K562 (cell line): ENCODE data around the gene IRF2BP2. TPM values are rescaled to one million over a fixed set of nuclear protein-coding genes. Genes with fewer than 3 reads are reported as not detected.
A peak's percentile ranks its signal among the peaks of the same experiment; 100 is the strongest.

ENCODE experiments used
- BDP1 ChIP-seq: IDR thresholded peaks from 3 replicates; pipeline ENCODE4 v1.6.1; 2011; ENCODE audit not compliant: insufficient read length, insufficient read depth
- DACH1 ChIP-seq: fragments of 450-650 bp; IDR thresholded peaks from 2 replicates; pipeline ENCODE4 v1.6.1; 2018; ENCODE audit not compliant: partially characterized antibody
- EHMT2 ChIP-seq: fragments of 450-650 bp; IDR thresholded peaks from 2 replicates; pipeline ENCODE4 v1.6.1; 2018; ENCODE audit warnings: antibody characterized with exemption
- GABPB2 ChIP-seq: fragments of 250-450 bp; sonication (Bioruptor Pico); conservative IDR thresholded peaks from 2 replicates; pipeline ENCODE4 v1.5.1; 2021; ENCODE audit warnings: mild to moderate bottlenecking
- GTF2A2 ChIP-seq: IDR thresholded peaks from 2 replicates; pipeline ENCODE4 v1.6.1; 2016; ENCODE audit warnings: mild to moderate bottlenecking, missing genetic modification characterization, missing compliant biosample characterization
- HNRNPUL1 ChIP-seq: fragments of 200-400 bp; formaldehyde crosslinking; IDR thresholded peaks from 2 replicates; pipeline ENCODE4 v1.6.1; 2017; ENCODE audit warnings: low read length
- MEF2A ChIP-seq: IDR thresholded peaks from 2 replicates; pipeline ENCODE4 v1.6.1; 2011; ENCODE audit warnings: low read depth, mild to moderate bottlenecking, low read length, moderate library complexity; ENCODE audit not compliant: control insufficient read depth
- MLLT1 ChIP-seq, 2 experiments: fragments of 450-650 bp; IDR thresholded peaks; 2 replicates each; pipeline ENCODE4 v1.6.1; 2016
- PHB ChIP-seq: fragments of 250-450 bp; sonication (Bioruptor Pico); IDR thresholded peaks from 2 replicates; pipeline ENCODE4 v1.5.0; 2021
- PKNOX1 ChIP-seq: fragments of 450-650 bp; IDR thresholded peaks from 2 replicates; pipeline ENCODE4 v1.6.1; 2016
- POLR3G ChIP-seq: IDR thresholded peaks from 2 replicates; pipeline ENCODE4 v1.6.1; 2011; ENCODE audit not compliant: insufficient read length, insufficient replicate concordance; ENCODE audit errors: extremely low read depth
- RFX1 ChIP-seq: fragments of 450-650 bp; IDR thresholded peaks from 2 replicates; pipeline ENCODE4 v1.6.1; 2016; ENCODE audit warnings: mild to moderate bottlenecking, moderate library complexity
- SREBF1 ChIP-seq: fragments of 150-350 bp; IDR thresholded peaks from 2 replicates; pipeline ENCODE4 v1.6.1; 2014; ENCODE audit warnings: antibody characterized with exemption, low read depth, low read length, borderline replicate concordance
- TARDBP ChIP-seq: fragments of 450-650 bp; IDR thresholded peaks from 2 replicates; pipeline ENCODE4 v1.6.1; 2016
- U2AF1 ChIP-seq: fragments of 200-400 bp; formaldehyde crosslinking; optimal IDR thresholded peaks from 2 replicates; pipeline ENCODE3; 2017; ENCODE audit warnings: mild to moderate bottlenecking, low read depth, low read length, moderate library complexity
- YBX1 ChIP-seq: fragments of 450-650 bp; IDR thresholded peaks from 2 replicates; pipeline ENCODE4 v1.7.1; 2016; ENCODE audit warnings: mild to moderate bottlenecking
- ZNF311 ChIP-seq: fragments of 250-450 bp; sonication (Bioruptor Pico); IDR thresholded peaks from 2 replicates; pipeline ENCODE4 v1.4.0; 2020; ENCODE audit warnings: mild to moderate bottlenecking, moderate library complexity
- ZNF707 ChIP-seq: fragments of 250-450 bp; sonication (Bioruptor Pico); conservative IDR thresholded peaks from 2 replicates; pipeline ENCODE4 v1.8.0; 2022; ENCODE audit warnings: inconsistent platforms, mild to moderate bottlenecking, moderate library complexity
- ZNF778 ChIP-seq: fragments of 450-650 bp; formaldehyde crosslinking; IDR thresholded peaks from 2 replicates; pipeline ENCODE4 v1.4.0; 2020; ENCODE audit warnings: mild to moderate bottlenecking, moderate library complexity
- polyA plus RNA-seq, 8 experiments: library from polyadenylated mRNA; depleted of rRNA in 4 of 8; stranded (reverse) in 5 of 8; unstranded in 3 of 8; fragments of >200 nt; fragmentation: Nextera tagmentation in 2 of 8; fragmentation: Illumina TruSeq in 1 of 8; extraction: Ambion mirVana in 2 of 8; extraction: Trizol in 1 of 8; gene quantifications; 2 replicates each; pipeline versions ENCODE4 v1.2.1 to v1.2.3, GENCODE V29; 2011 to 2014; ENCODE audit warnings: inconsistent platforms in 1 of 8, missing spikeins in 1 of 8
- total RNA-seq, 7 experiments: library from RNA; depleted of rRNA in 6 of 7; stranded (reverse); fragments of >200 nt in 6 of 7; fragmentation: Illumina TruSeq in 2 of 7; extraction: Trizol in 2 of 7; gene quantifications; 2 replicates each; pipeline versions ENCODE4 v1.2.1 to v1.2.3, GENCODE V29; 2011 to 2021; ENCODE audit warnings: low replicate concordance in 1 of 7
- TF ChIP-seq, protein P1 (sequence below): IDR thresholded peaks from 2 replicates; pipeline ENCODE4 v1.6.1; 2016; ENCODE audit warnings: missing genetic modification characterization, missing compliant biosample characterization
- TF ChIP-seq, protein P2 (sequence below), 2 experiments: fragments of 450-650 bp in 1 of 2; sonication (generic) in 1 of 2; formaldehyde crosslinking; conservative IDR thresholded peaks; 2 replicates each; pipeline versions ENCODE4 v1.4.0 to v1.8.1; 2020 to 2022; ENCODE audit warnings: mild to moderate bottlenecking in 1 of 2, missing genetic modification reagents in 1 of 2
- TF ChIP-seq, protein P3 (sequence below): fragments of 450-650 bp; formaldehyde crosslinking; IDR thresholded peaks from 2 replicates; pipeline ENCODE4 v1.4.0; 2020; ENCODE audit warnings: mild to moderate bottlenecking, moderate library complexity
- TF ChIP-seq, protein P4 (sequence below): sonication (generic); formaldehyde crosslinking; IDR thresholded peaks from 2 replicates; pipeline ENCODE4 v1.9.0; 2022; ENCODE audit warnings: mild to moderate bottlenecking, missing genetic modification reagents

IRF2BP2 gene
- total and polyA plus RNA-seq, 9 of the 15 experiments (the other 6 are each of a cell fraction or from before 2014, with no cell fraction given): 7.7 to 68.6 (median 22.1) TPM

DNA sequence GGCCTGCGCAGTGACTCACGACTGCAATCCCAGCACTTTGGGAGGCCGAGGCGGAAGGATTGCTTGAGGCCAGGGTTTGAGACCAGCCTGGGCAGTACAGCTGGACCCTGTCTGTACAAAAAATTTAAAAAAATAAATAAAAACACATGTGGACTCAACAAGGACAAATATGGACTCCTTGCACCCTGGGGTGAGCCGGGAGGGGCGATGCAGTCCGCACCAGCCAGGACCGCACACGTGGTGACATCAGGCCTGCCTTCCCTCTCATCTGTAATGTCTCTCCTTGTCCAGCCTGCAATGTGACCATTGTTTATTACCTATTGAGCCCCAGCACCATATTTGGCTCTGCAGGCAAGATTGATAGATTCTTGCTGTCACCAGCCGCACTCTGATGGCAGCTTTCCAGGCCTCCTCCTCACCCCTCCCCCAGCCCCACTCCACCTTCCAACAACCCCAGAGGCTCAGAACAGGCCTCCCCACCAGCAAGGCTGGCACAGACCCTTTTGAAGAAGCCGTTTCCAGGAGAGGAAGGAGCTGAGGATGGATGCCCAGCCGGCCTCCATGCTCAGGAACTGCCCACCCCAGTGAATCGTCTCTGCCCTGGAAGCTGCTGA is 55.2 kb downstream of the IRF2BP2 start (continued):
- TF ChIP-seq, protein P1, sequence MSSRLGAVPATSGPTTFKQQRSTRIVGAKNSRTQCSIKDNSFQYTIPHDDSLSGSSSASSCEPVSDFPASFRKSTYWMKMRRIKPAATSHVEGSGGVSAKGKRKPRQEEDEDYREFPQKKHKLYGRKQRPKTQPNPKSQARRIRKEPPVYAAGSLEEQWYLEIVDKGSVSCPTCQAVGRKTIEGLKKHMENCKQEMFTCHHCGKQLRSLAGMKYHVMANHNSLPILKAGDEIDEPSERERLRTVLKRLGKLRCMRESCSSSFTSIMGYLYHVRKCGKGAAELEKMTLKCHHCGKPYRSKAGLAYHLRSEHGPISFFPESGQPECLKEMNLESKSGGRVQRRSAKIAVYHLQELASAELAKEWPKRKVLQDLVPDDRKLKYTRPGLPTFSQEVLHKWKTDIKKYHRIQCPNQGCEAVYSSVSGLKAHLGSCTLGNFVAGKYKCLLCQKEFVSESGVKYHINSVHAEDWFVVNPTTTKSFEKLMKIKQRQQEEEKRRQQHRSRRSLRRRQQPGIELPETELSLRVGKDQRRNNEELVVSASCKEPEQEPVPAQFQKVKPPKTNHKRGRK (tag): no peak
- TF ChIP-seq POLR3G (no peak), U2AF1 (no peak), EHMT2 (no peak), ZNF311 (CRISPR knock-in tag) (no peak), TARDBP (peak; percentile 61; the same call in 1 of the 2 replicates), ZNF707 (no peak), PKNOX1 (peak; percentile 97), RFX1 (no peak), YBX1 (no peak), DACH1 (peak; percentile 28), MLLT1 (IDR thresholded peaks at IDR 0.05) (peak in 1 of 2 experiments; percentile 44; a peak in 1 of 4 replicates), MEF2A (peak; percentile 5; the same call in 1 of the 2 replicates), GTF2A2 (tag) (no peak), GABPB2 (CRISPR knock-in tag) (no peak), SREBF1 (no peak), PHB (CRISPR knock-in tag) (no peak), HNRNPUL1 (no peak), ZNF778 (CRISPR knock-in tag) (no peak), BDP1 (no peak)
- TF ChIP-seq, protein P2, sequence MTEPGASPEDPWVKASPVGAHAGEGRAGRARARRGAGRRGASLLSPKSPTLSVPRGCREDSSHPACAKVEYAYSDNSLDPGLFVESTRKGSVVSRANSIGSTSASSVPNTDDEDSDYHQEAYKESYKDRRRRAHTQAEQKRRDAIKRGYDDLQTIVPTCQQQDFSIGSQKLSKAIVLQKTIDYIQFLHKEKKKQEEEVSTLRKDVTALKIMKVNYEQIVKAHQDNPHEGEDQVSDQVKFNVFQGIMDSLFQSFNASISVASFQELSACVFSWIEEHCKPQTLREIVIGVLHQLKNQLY (CRISPR knock-in tag; conservative IDR thresholded peaks at IDR 0.05): no peak
- TF ChIP-seq, protein P3, sequence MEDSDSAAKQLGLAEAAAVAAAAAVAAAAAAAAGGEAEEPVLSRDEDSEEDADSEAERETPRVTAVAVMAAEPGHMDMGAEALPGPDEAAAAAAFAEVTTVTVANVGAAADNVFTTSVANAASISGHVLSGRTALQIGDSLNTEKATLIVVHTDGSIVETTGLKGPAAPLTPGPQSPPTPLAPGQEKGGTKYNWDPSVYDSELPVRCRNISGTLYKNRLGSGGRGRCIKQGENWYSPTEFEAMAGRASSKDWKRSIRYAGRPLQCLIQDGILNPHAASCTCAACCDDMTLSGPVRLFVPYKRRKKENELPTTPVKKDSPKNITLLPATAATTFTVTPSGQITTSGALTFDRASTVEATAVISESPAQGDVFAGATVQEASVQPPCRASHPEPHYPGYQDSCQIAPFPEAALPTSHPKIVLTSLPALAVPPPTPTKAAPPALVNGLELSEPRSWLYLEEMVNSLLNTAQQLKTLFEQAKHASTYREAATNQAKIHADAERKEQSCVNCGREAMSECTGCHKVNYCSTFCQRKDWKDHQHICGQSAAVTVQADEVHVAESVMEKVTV: no peak
- TF ChIP-seq, protein P4, sequence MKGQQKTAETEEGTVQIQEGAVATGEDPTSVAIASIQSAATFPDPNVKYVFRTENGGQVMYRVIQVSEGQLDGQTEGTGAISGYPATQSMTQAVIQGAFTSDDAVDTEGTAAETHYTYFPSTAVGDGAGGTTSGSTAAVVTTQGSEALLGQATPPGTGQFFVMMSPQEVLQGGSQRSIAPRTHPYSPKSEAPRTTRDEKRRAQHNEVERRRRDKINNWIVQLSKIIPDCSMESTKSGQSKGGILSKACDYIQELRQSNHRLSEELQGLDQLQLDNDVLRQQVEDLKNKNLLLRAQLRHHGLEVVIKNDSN (CRISPR knock-in tag): peak; percentile 74
